Tibial nerve (tissue), 4 donors: Measurements from ENCODE around the gene RAB34.

Experiments
- EP300 ChIP-seq, 2 donors: sonication (generic); formaldehyde crosslinking; IDR thresholded peaks; one replicate each; pipeline ENCODE4 v1.6.1; 2017; ENCODE audit warnings: antibody characterized with exemption in 2 of 2, mild to moderate bottlenecking in 1 of 2
- POLR2A ChIP-seq, 2 donors: fragments of 450-650 bp; IDR thresholded peaks; one replicate each; pipeline ENCODE4 v1.6.1; 2017; ENCODE audit warnings: antibody characterized with exemption in 2 of 2, mild to moderate bottlenecking in 2 of 2, moderate library complexity in 2 of 2
- TF ChIP-seq, protein P1 (sequence below), 5 experiments: fragments of 200-600 bp in 3 of 5; fragments of 450-650 bp in 2 of 5; sonication (generic) in 3 of 5; IDR thresholded peaks; one replicate each; pipeline ENCODE4 v1.5.1; 2016 to 2019; ENCODE audit warnings: antibody characterized with exemption in 5 of 5, mild to moderate bottlenecking in 3 of 5, moderate library complexity in 2 of 5

DNA sequence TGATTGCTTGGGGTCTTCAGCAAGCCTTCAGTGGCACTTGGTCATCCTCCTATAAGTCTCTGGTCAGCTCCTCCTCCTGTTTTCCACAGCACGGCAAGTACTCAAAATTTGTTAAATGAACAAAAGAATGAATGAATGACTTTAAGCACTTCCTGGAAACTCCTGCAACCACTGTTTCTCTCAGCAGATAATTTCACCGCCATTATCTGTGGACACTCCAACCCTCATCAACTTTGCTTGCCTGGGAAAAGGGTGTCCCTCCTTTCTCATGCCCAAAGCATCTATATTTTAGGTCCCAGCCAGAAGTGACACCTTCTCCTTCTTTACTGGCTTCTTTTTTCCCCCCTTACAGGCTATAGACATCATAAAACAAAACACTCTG is 10.3 kb downstream of the RAB34 start:
- TF ChIP-seq, protein P1, sequence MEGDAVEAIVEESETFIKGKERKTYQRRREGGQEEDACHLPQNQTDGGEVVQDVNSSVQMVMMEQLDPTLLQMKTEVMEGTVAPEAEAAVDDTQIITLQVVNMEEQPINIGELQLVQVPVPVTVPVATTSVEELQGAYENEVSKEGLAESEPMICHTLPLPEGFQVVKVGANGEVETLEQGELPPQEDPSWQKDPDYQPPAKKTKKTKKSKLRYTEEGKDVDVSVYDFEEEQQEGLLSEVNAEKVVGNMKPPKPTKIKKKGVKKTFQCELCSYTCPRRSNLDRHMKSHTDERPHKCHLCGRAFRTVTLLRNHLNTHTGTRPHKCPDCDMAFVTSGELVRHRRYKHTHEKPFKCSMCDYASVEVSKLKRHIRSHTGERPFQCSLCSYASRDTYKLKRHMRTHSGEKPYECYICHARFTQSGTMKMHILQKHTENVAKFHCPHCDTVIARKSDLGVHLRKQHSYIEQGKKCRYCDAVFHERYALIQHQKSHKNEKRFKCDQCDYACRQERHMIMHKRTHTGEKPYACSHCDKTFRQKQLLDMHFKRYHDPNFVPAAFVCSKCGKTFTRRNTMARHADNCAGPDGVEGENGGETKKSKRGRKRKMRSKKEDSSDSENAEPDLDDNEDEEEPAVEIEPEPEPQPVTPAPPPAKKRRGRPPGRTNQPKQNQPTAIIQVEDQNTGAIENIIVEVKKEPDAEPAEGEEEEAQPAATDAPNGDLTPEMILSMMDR (IDR thresholded peaks at IDR 0.05) = no peak
- no peak for TF ChIP-seq EP300 (IDR thresholded peaks at IDR 0.05)
- no peak for TF ChIP-seq POLR2A (IDR thresholded peaks at IDR 0.05)
